ENCODE results near the gene TPM4.

TPM4 gene

GRCh38 chr19:16133818-16134217, 57.5 kb downstream of the TPM4 start:
- no peak for FAIRE-seq

- FAIRE-seq, result no peak
Observed at GRCh38 chr19:16134510-16134909, 58.2 kb downstream of the TPM4 start.

- FAIRE-seq, result no peak
Observed at GRCh38 chr19:16135430-16136127, 59.3 kb downstream of the TPM4 start.

GRCh38 chr19:16136185-16136999, 60.1 kb downstream of the TPM4 start:
- FAIRE-seq, result no peak

- FAIRE-seq, result no peak
Observed at GRCh38 chr19:16139752-16140151, 63.5 kb downstream of the TPM4 start.

GRCh38 chr19:16141043-16141442, 64.7 kb downstream of the TPM4 start:
- FAIRE-seq, result no peak

GRCh38 chr19:16142032-16142580, 65.8 kb downstream of the TPM4 start:
- FAIRE-seq, result no peak

- FAIRE-seq, result no peak
Observed at GRCh38 chr19:16143399-16144215, 67.3 kb downstream of the TPM4 start, which contains the start of gene HSH2D. HSH2D (plus strand) TSS chr19:16143685; CDS start chr19:16148751, 5,066 bp downstream.

- no peak for FAIRE-seq
Observed at GRCh38 chr19:16144216-16144581, 67.9 kb downstream of the TPM4 start.

- FAIRE-seq, result no peak
Observed at GRCh38 chr19:16146112-16146511, 69.8 kb downstream of the TPM4 start.

- FAIRE-seq, result no peak
Observed at GRCh38 chr19:16148443-16149229, 72.3 kb downstream of the TPM4 start.

All from endometrium (tissue), 2 donors.